IPS-18a (cell line): ENCODE results near the gene TECR.
"Not testable (repeated sequence)": the region's sequence is repeated elsewhere in the genome, so short reads cannot be mapped to it uniquely, and the experiment has no call there.

ENCODE experiments used
- H3K27ac ChIP-seq: one replicate; pipeline ENCODE4 v1.5.1; 2013; ENCODE audit warnings: low read length
- H3K27me3 ChIP-seq: one replicate; pipeline ENCODE4 v1.6.1; 2013; ENCODE audit warnings: mild to moderate bottlenecking, low read length; ENCODE audit not compliant: control insufficient read depth, insufficient read depth
- H3K36me3 ChIP-seq: one replicate; pipeline ENCODE4 v1.6.1; 2013; ENCODE audit warnings: low read depth, low read length; ENCODE audit not compliant: control insufficient read depth
- H3K4me1 ChIP-seq: one replicate; pipeline ENCODE4 v1.6.1; 2013; ENCODE audit warnings: low read depth, low read length; ENCODE audit not compliant: control insufficient read depth
- H3K4me3 ChIP-seq: one replicate; pipeline ENCODE4 v1.5.1; 2013; ENCODE audit warnings: low read length
- H3K9ac ChIP-seq: one replicate; pipeline ENCODE4 v1.6.1; 2013; ENCODE audit warnings: mild to moderate bottlenecking, low read length, moderate library complexity
- H3K9me3 ChIP-seq: one replicate; pipeline ENCODE4 v1.6.1; 2013; ENCODE audit warnings: low read depth, low read length; ENCODE audit not compliant: control insufficient read depth

TECR gene

GRCh38 chr19:14496834-14497227, 32.6 kb upstream of the TECR start:
- Histone ChIP-seq H3K9ac (no peak overlapping the region), H3K27ac (no peak overlapping the region), H3K27me3 (no peaks in the 10 kb centered on the region), H3K9me3 (no peaks in the 10 kb centered on the region), H3K4me3 (peak overlapping the region; percentile 42), H3K36me3 (no peaks in the 10 kb centered on the region), H3K4me1 (peaks cover 12% of the 10 kb centered on the region)

- no peak overlapping the region for H3K27ac ChIP-seq
- no peaks in the 10 kb centered on the region for H3K27me3 ChIP-seq
- no peak overlapping the region for H3K4me3 ChIP-seq
- no peaks in the 10 kb centered on the region for H3K9me3 ChIP-seq
- peaks cover 12% of the 10 kb centered on the region for H3K4me1 ChIP-seq
- no peak overlapping the region for H3K9ac ChIP-seq
- H3K36me3 ChIP-seq: no peaks in the 10 kb centered on the region
These were observed 32.0 kb upstream of the TECR start for GRCh38 chr19:14497228-14497921.

- H3K9me3 ChIP-seq: no peaks in the 10 kb centered on the region
- H3K27ac ChIP-seq: no peak overlapping the region
- H3K36me3 ChIP-seq: no peaks in the 10 kb centered on the region
- H3K4me1 ChIP-seq: no peaks in the 10 kb centered on the region
- H3K4me3 ChIP-seq: no peak overlapping the region
- H3K27me3 ChIP-seq: no peaks in the 10 kb centered on the region
- H3K9ac ChIP-seq: no peak overlapping the region
These were observed 26.9 kb upstream of the TECR start for GRCh38 chr19:14502334-14503092.

- Histone ChIP-seq H3K27ac (no peak overlapping the region), H3K9ac (no peak overlapping the region), H3K27me3 (no peaks in the 10 kb centered on the region), H3K4me1 (no peaks in the 10 kb centered on the region), H3K4me3 (no peak overlapping the region), H3K36me3 (no peaks in the 10 kb centered on the region), H3K9me3 (no peaks in the 10 kb centered on the region)
These were observed 26.1 kb upstream of the TECR start for GRCh38 chr19:14503285-14503684.

GRCh38 chr19:14504575-14504974, 24.8 kb upstream of the TECR start:
- H3K4me3 ChIP-seq, H3K27me3 ChIP-seq, H3K27ac ChIP-seq, H3K4me1 ChIP-seq, H3K9me3 ChIP-seq, H3K9ac ChIP-seq, H3K36me3 ChIP-seq: not testable (repeated sequence)

- no peak overlapping the region for H3K27ac ChIP-seq
- no peak overlapping the region for H3K4me3 ChIP-seq
These were observed 23.7 kb upstream of the TECR start for GRCh38 chr19:14505488-14506239.

GRCh38 chr19:14507704-14508542, 21.5 kb upstream of the TECR start:
- Histone ChIP-seq H3K27me3 (no peaks in the 10 kb centered on the region), H3K27ac (no peak overlapping the region), H3K4me3 (no peak overlapping the region), H3K36me3 (no peaks in the 10 kb centered on the region), H3K4me1 (no peaks in the 10 kb centered on the region), H3K9ac (no peak overlapping the region), H3K9me3 (no peaks in the 10 kb centered on the region)

More at GRCh38 chr19:14505488-14506239, 23.7 kb upstream of the TECR start:
- Histone ChIP-seq H3K27me3 (no peaks in the 10 kb centered on the region), H3K4me1 (no peaks in the 10 kb centered on the region), H3K36me3 (no peaks in the 10 kb centered on the region), H3K9ac (no peak overlapping the region), H3K9me3 (no peaks in the 10 kb centered on the region)

GRCh38 chr19:14510311-14511228, 18.8 kb upstream of the TECR start:
- Histone ChIP-seq H3K9ac (no peak overlapping the region), H3K4me3 (no peak overlapping the region), H3K27ac (no peak overlapping the region), H3K36me3 (peaks cover 17% of the 10 kb centered on the region), H3K4me1 (no peaks in the 10 kb centered on the region), H3K27me3 (no peaks in the 10 kb centered on the region), H3K9me3 (no peaks in the 10 kb centered on the region)

GRCh38 chr19:14511229-14511593, 18.2 kb upstream of the TECR start:
- H3K9me3 ChIP-seq: no peaks in the 10 kb centered on the region
- H3K27me3 ChIP-seq: no peaks in the 10 kb centered on the region
- no peak overlapping the region for H3K27ac ChIP-seq
- no peaks in the 10 kb centered on the region for H3K4me1 ChIP-seq
- H3K4me3 ChIP-seq: no peak overlapping the region
- H3K36me3 ChIP-seq: peaks cover 23% of the 10 kb centered on the region
- H3K9ac ChIP-seq: no peak overlapping the region

GRCh38 chr19:14512406-14512961, 16.9 kb upstream of the TECR start:
- Histone ChIP-seq H3K9ac (no peak overlapping the region), H3K27ac (no peak overlapping the region), H3K36me3 (peaks cover 26% of the 10 kb centered on the region), H3K9me3 (no peaks in the 10 kb centered on the region), H3K4me1 (peaks cover 5% of the 10 kb centered on the region), H3K27me3 (no peaks in the 10 kb centered on the region), H3K4me3 (no peak overlapping the region)
